Measurements from ENCODE around the gene BASP1. TPM values are rescaled to one million over a fixed set of nuclear protein-coding genes. Genes with fewer than 3 reads are reported as not detected.

Gene BASP1
- total and polyA plus RNA-seq, 2 donors from 2014 or later = 5.1 to 12.5 TPM

DNA sequence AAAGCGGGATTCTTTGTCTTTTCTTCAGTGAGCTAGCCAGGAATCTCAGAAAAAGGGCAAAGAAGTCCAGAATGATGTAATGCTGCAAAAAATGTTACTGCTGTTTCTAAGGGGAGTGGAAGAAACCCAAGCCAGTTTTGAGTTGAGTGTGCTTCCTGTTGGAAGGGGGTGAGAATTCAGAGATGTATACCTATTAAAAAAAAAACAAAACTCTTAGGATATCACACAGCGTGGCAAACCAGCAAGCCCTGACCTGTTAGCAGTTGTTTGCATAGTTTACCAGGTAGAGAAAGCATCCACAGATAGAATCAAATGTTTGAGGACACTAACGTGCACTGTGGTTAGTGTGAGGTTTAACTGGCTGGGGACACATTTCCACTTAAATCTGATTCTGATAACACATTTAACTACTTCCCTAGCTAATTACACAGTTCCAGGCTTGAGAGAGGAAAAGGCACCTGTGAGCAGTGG is 11.4 kb downstream of the BASP1 start:
- DNase-seq = peak in 1 of 5 donors; percentile 26

GRCh38 chr5:17229313-17229712 is 11.9 kb downstream of the BASP1 start:
- Histone ChIP-seq H3K4me3 (ENCODE audit: low read length in 3 of 3) (no peak overlapping the region), H3K36me3 (ENCODE audit: control insufficient read depth in 2 of 3, insufficient read depth in 3 of 3, low read length in 3 of 3) (no peaks in the 10 kb centered on the region), H3K27me3 (ENCODE audit: control insufficient read depth, insufficient read depth, low read length) (no peaks in the 10 kb centered on the region), H3K27ac (ENCODE audit: low read depth in 2 of 2, low read length in 2 of 2) (no peak overlapping the region), H3K9ac (ENCODE audit: low read length in 3 of 3) (no peak overlapping the region), H3K9me3 (ENCODE audit: control insufficient read depth in 2 of 3, insufficient read depth in 1 of 3, low read length in 3 of 3) (no peaks in the 10 kb centered on the region), H3K4me1 (ENCODE audit: control insufficient read depth in 2 of 3, insufficient read depth in 2 of 3, low read depth in 1 of 3, low read length in 3 of 3) (no peaks in the 10 kb centered on the region)
- TF ChIP-seq, protein P1, sequence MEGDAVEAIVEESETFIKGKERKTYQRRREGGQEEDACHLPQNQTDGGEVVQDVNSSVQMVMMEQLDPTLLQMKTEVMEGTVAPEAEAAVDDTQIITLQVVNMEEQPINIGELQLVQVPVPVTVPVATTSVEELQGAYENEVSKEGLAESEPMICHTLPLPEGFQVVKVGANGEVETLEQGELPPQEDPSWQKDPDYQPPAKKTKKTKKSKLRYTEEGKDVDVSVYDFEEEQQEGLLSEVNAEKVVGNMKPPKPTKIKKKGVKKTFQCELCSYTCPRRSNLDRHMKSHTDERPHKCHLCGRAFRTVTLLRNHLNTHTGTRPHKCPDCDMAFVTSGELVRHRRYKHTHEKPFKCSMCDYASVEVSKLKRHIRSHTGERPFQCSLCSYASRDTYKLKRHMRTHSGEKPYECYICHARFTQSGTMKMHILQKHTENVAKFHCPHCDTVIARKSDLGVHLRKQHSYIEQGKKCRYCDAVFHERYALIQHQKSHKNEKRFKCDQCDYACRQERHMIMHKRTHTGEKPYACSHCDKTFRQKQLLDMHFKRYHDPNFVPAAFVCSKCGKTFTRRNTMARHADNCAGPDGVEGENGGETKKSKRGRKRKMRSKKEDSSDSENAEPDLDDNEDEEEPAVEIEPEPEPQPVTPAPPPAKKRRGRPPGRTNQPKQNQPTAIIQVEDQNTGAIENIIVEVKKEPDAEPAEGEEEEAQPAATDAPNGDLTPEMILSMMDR (IDR thresholded peaks at IDR 0.05; ENCODE audit: borderline replicate concordance, extremely low read depth, insufficient read depth) = no peak
- intact Hi-C loops (cut with DNase I) = no loop called here
- DNase-seq = no peak
- FAIRE-seq = no peak

More for the DNA sequence above, 11.4 kb downstream of the BASP1 start:
- Histone ChIP-seq H3K9ac (ENCODE audit: low read length in 3 of 3) (no peak overlapping the region), H3K27me3 (ENCODE audit: control insufficient read depth, insufficient read depth, low read length) (no peaks in the 10 kb centered on the region), H3K9me3 (ENCODE audit: control insufficient read depth in 2 of 3, insufficient read depth in 1 of 3, low read length in 3 of 3) (no peaks in the 10 kb centered on the region), H3K36me3 (ENCODE audit: control insufficient read depth in 2 of 3, insufficient read depth in 3 of 3, low read length in 3 of 3) (no peaks in the 10 kb centered on the region), H3K4me1 (ENCODE audit: control insufficient read depth in 2 of 3, insufficient read depth in 2 of 3, low read depth in 1 of 3, low read length in 3 of 3) (no peaks in the 10 kb centered on the region), H3K27ac (ENCODE audit: low read depth in 2 of 2, low read length in 2 of 2) (no peak overlapping the region), H3K4me3 (ENCODE audit: low read length in 3 of 3) (no peak overlapping the region)
- FAIRE-seq = no peak
- TF ChIP-seq, protein P1 (IDR thresholded peaks at IDR 0.05; ENCODE audit: borderline replicate concordance, extremely low read depth, insufficient read depth) = no peak
- intact Hi-C loops (cut with DNase I) = no loop called here

- DNase-seq (no peak), FAIRE-seq (no peak)
- intact Hi-C loops (cut with DNase I) = no loop called here
- Histone ChIP-seq H3K36me3 (ENCODE audit: control insufficient read depth in 2 of 3, insufficient read depth in 3 of 3, low read length in 3 of 3) (no peaks in the 10 kb centered on the region), H3K27ac (ENCODE audit: low read depth in 2 of 2, low read length in 2 of 2) (no peak overlapping the region), H3K9me3 (ENCODE audit: control insufficient read depth in 2 of 3, insufficient read depth in 1 of 3, low read length in 3 of 3) (no peaks in the 10 kb centered on the region), H3K4me3 (ENCODE audit: low read length in 3 of 3) (no peak overlapping the region), H3K4me1 (ENCODE audit: control insufficient read depth in 2 of 3, insufficient read depth in 2 of 3, low read depth in 1 of 3, low read length in 3 of 3) (no peaks in the 10 kb centered on the region), H3K27me3 (ENCODE audit: control insufficient read depth, insufficient read depth, low read length) (no peaks in the 10 kb centered on the region), H3K9ac (ENCODE audit: low read length in 3 of 3) (no peak overlapping the region)
- TF ChIP-seq, protein P1 (IDR thresholded peaks at IDR 0.05; ENCODE audit: borderline replicate concordance, extremely low read depth, insufficient read depth) = no peak
Measured at GRCh38 chr5:17230191-17230590, 12.8 kb downstream of the BASP1 start.

All from kidney (tissue), 14 donors.